LNCaP clone FGC (cell line): ENCODE data around the gene PLXNA2.

Experiments
- DNase-seq: peaks from one replicate; pipeline ENCODE4 v3.0.0-alpha.2; 2011; ENCODE audit warnings: low read depth
- H3K4me3 ChIP-seq: 2 replicates; pipeline ENCODE4 v1.5.1; 2011; ENCODE audit warnings: mild to moderate bottlenecking, low read depth, low read length, control low read depth
- CTCF ChIP-seq: IDR thresholded peaks from 2 replicates; pipeline ENCODE4 v1.5.1; 2012; ENCODE audit warnings: mild to moderate bottlenecking; ENCODE audit not compliant: control insufficient read depth, insufficient read depth; ENCODE audit errors: extremely low read depth

Gene PLXNA2

GRCh38 chr1:208108213-208108608 lies 136.0 kb downstream of the PLXNA2 start:
- TF ChIP-seq CTCF, result no peak
- DNase-seq, result no peak
- H3K4me3 ChIP-seq, result no peak overlapping the region

GRCh38 chr1:208107425-208108212 lies 136.6 kb downstream of the PLXNA2 start:
- H3K4me3 ChIP-seq, result no peak overlapping the region
- no peak for TF ChIP-seq CTCF
- DNase-seq, result no peak

GRCh38 chr1:208106218-208106617 lies 138.0 kb downstream of the PLXNA2 start:
- no peak overlapping the region for H3K4me3 ChIP-seq
- DNase-seq, result no peak
- no peak for TF ChIP-seq CTCF

- H3K4me3 ChIP-seq, result no peak overlapping the region
- no peak for DNase-seq
- no peak for TF ChIP-seq CTCF
Measured at GRCh38 chr1:208105756-208106155, 138.4 kb downstream of the PLXNA2 start.

- no peak for DNase-seq
- no peak for TF ChIP-seq CTCF
- no peak overlapping the region for H3K4me3 ChIP-seq
Measured at GRCh38 chr1:208103597-208104513, 140.3 kb downstream of the PLXNA2 start.

- H3K4me3 ChIP-seq, result no peak overlapping the region
- no peak for DNase-seq
- no peak for TF ChIP-seq CTCF
Measured at GRCh38 chr1:208101661-208102431, 142.3 kb downstream of the PLXNA2 start.
